Astrocyte (in vitro differentiated cells and primary cell): Measurements from ENCODE around the gene MYO3B. TPM values are rescaled to one million over a fixed set of nuclear protein-coding genes. Genes with fewer than 3 reads are reported as not detected.

Experiments used
- DNase-seq: peaks from one replicate; pipeline ENCODE4 v3.0.0-alpha.2; 2010; ENCODE audit warnings: low read depth
- FAIRE-seq: peaks from 2 replicates; lab custom pipeline; 2011; peaks lifted over from hg19 to GRCh38; lab: Jason Lieb, UNC
- H2AFZ ChIP-seq: 2 replicates; pipeline ENCODE4 v1.6.0; 2012; ENCODE audit warnings: low read depth, low read length, inconsistent platforms
- H3K27ac ChIP-seq: 2 replicates; pipeline ENCODE4 v1.5.1; 2011; ENCODE audit warnings: low read depth, low read length, inconsistent platforms
- H3K27me3 ChIP-seq: 2 replicates; pipeline ENCODE4 v1.6.0; 2011; ENCODE audit warnings: low read length, inconsistent platforms; ENCODE audit not compliant: insufficient read depth
- H3K36me3 ChIP-seq: 2 replicates; pipeline ENCODE4 v1.5.1; 2011; ENCODE audit warnings: low read length, inconsistent platforms; ENCODE audit not compliant: insufficient read depth
- H3K4me1 ChIP-seq: 2 replicates; pipeline ENCODE4 v1.5.1; 2011; ENCODE audit warnings: low read length, inconsistent platforms; ENCODE audit not compliant: insufficient read depth
- H3K4me2 ChIP-seq: 2 replicates; pipeline ENCODE4 v1.6.0; 2012; ENCODE audit warnings: low read length, inconsistent platforms
- H3K4me3 ChIP-seq: 2 replicates; pipeline ENCODE4 v1.5.1; 2011; ENCODE audit warnings: low read depth, mild to moderate bottlenecking, low read length, inconsistent platforms; ENCODE audit not compliant: insufficient read depth
- H3K79me2 ChIP-seq: 2 replicates; pipeline ENCODE4 v1.6.0; 2012; ENCODE audit warnings: mild to moderate bottlenecking, low read length, inconsistent platforms; ENCODE audit not compliant: insufficient read depth
- H3K9ac ChIP-seq: 2 replicates; pipeline ENCODE4 v1.6.0; 2012; ENCODE audit warnings: mild to moderate bottlenecking, low read length, inconsistent platforms
- H3K9me3 ChIP-seq: 2 replicates; pipeline ENCODE4 v1.5.1; 2012; ENCODE audit warnings: low read depth, mild to moderate bottlenecking, low read length, inconsistent platforms; ENCODE audit not compliant: insufficient read depth
- H4K20me1 ChIP-seq: 2 replicates; pipeline ENCODE4 v1.6.0; 2012; ENCODE audit warnings: low read length, inconsistent platforms; ENCODE audit not compliant: insufficient read depth
- H3K27ac Mint-ChIP-seq: one replicate; pipeline ENCODE4 v1.8.0; 2021; ENCODE audit warnings: mild to moderate bottlenecking, mixed read lengths; ENCODE audit not compliant: unreplicated experiment
- H3K27me3 Mint-ChIP-seq: one replicate; pipeline ENCODE4 v1.8.0; 2021; ENCODE audit warnings: low read depth, mixed read lengths; ENCODE audit not compliant: unreplicated experiment
- H3K36me3 Mint-ChIP-seq: one replicate; pipeline ENCODE4 v1.8.0; 2021; ENCODE audit warnings: low read depth, mixed read lengths; ENCODE audit not compliant: unreplicated experiment
- H3K4me1 Mint-ChIP-seq: one replicate; pipeline ENCODE4 v1.8.0; 2021; ENCODE audit warnings: low read depth, mixed read lengths; ENCODE audit not compliant: unreplicated experiment
- H3K4me3 Mint-ChIP-seq: one replicate; pipeline ENCODE4 v1.8.0; 2021; ENCODE audit warnings: mild to moderate bottlenecking, moderate library complexity, mixed read lengths; ENCODE audit not compliant: unreplicated experiment
- H3K9me3 Mint-ChIP-seq: one replicate; pipeline ENCODE4 v1.8.0; 2021; ENCODE audit warnings: mild to moderate bottlenecking, mixed read lengths; ENCODE audit not compliant: unreplicated experiment
- EZH2 ChIP-seq: IDR thresholded peaks from 2 replicates; pipeline ENCODE4 v1.6.1; 2012; ENCODE audit warnings: mild to moderate bottlenecking, low read length, inconsistent platforms; ENCODE audit not compliant: insufficient read depth
- total RNA-seq: library from RNA; stranded (reverse); gene quantifications from 2 replicates; pipeline ENCODE4 v1.2.1, GENCODE V29; 2021
- TF ChIP-seq, protein P1 (sequence below): IDR thresholded peaks from 2 replicates; pipeline ENCODE4 v1.5.1; 2011; ENCODE audit warnings: low read depth, mild to moderate bottlenecking, inconsistent platforms, low read length, moderate library complexity; ENCODE audit not compliant: insufficient read depth

MYO3B gene
- total RNA-seq, 1 donor from 2014 or later: not detected

DNA sequence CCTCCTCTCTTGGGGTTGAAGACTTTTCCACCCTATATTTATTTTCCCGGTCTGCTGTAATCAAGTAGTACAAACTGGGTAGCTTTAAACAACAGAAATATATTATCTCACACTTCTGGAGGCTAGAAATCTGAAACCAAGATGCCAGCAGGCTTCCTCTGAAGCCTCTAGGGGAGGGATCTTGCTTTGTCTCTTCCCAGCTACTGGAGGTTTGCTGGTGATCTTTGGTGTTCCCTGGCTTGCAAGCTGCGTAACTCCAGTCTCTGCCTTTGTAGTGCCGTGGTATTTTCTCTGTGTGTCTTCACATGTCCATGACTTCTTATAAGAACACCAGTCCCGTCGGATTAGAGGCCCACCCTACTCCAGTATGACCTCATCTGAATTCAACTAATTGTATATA lies 44.4 kb downstream of the MYO3B start:
- Histone ChIP-seq H2AFZ (peak overlapping the region; percentile 38), H4K20me1 (no peaks in the 10 kb centered on the region), H3K4me3 (no peak overlapping the region), H3K9me3 (no peaks in the 10 kb centered on the region), H3K4me2 (no peak overlapping the region), H3K27ac (no peak overlapping the region), H3K27me3 (no peaks in the 10 kb centered on the region), H3K79me2 (no peaks in the 10 kb centered on the region), H3K36me3 (no peaks in the 10 kb centered on the region), H3K9ac (no peak overlapping the region), H3K4me1 (no peaks in the 10 kb centered on the region)
- FAIRE-seq (no peak), DNase-seq (no peak)
- peaks cover 1% of the 10 kb centered on the region for H3K27me3 Mint-ChIP-seq
- H3K4me3 Mint-ChIP-seq: no peak overlapping the region
- TF ChIP-seq EZH2: no peak
- TF ChIP-seq, protein P1, sequence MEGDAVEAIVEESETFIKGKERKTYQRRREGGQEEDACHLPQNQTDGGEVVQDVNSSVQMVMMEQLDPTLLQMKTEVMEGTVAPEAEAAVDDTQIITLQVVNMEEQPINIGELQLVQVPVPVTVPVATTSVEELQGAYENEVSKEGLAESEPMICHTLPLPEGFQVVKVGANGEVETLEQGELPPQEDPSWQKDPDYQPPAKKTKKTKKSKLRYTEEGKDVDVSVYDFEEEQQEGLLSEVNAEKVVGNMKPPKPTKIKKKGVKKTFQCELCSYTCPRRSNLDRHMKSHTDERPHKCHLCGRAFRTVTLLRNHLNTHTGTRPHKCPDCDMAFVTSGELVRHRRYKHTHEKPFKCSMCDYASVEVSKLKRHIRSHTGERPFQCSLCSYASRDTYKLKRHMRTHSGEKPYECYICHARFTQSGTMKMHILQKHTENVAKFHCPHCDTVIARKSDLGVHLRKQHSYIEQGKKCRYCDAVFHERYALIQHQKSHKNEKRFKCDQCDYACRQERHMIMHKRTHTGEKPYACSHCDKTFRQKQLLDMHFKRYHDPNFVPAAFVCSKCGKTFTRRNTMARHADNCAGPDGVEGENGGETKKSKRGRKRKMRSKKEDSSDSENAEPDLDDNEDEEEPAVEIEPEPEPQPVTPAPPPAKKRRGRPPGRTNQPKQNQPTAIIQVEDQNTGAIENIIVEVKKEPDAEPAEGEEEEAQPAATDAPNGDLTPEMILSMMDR: no peak
- peak overlapping the region; percentile 92 for H3K27ac Mint-ChIP-seq
- H3K4me1 Mint-ChIP-seq: peaks cover 11% of the 10 kb centered on the region
- no peaks in the 10 kb centered on the region for H3K36me3 Mint-ChIP-seq
- H3K9me3 Mint-ChIP-seq: no peaks in the 10 kb centered on the region

DNA sequence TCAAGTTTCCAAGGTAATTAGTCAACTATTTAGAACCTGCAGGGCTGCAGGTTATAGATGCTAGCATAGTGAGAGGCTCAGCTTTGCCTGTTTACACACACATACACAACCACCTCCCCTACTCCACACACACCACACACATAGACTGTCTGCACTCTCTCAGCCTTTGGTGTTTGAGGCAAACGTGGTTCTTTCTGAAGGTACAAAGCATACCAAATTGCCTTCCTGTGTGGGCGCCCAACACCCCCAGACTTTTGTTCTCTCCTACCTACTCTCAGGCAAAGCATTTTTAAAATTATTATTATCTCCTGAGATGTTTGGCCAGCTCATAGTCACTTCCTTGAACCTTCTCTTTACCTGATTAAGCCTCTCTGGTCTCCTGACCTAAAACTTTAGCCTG lies 44.9 kb downstream of the MYO3B start:
- no peaks in the 10 kb centered on the region for H3K9me3 Mint-ChIP-seq
- Histone ChIP-seq H3K27ac (no peak overlapping the region), H3K79me2 (no peaks in the 10 kb centered on the region), H3K27me3 (no peaks in the 10 kb centered on the region), H3K9me3 (no peaks in the 10 kb centered on the region), H4K20me1 (no peaks in the 10 kb centered on the region), H3K36me3 (no peaks in the 10 kb centered on the region), H3K4me2 (no peak overlapping the region), H3K4me3 (no peak overlapping the region), H3K4me1 (no peaks in the 10 kb centered on the region), H2AFZ (peak overlapping the region; percentile 15), H3K9ac (no peak overlapping the region)
- H3K4me1 Mint-ChIP-seq: peaks cover 13% of the 10 kb centered on the region
- no peak overlapping the region for H3K27ac Mint-ChIP-seq
- DNase-seq (no peak), FAIRE-seq (no peak)
- TF ChIP-seq, protein P1: no peak
- TF ChIP-seq EZH2: no peak
- no peaks in the 10 kb centered on the region for H3K36me3 Mint-ChIP-seq
- peaks cover 1% of the 10 kb centered on the region for H3K27me3 Mint-ChIP-seq
- H3K4me3 Mint-ChIP-seq: no peak overlapping the region

DNA sequence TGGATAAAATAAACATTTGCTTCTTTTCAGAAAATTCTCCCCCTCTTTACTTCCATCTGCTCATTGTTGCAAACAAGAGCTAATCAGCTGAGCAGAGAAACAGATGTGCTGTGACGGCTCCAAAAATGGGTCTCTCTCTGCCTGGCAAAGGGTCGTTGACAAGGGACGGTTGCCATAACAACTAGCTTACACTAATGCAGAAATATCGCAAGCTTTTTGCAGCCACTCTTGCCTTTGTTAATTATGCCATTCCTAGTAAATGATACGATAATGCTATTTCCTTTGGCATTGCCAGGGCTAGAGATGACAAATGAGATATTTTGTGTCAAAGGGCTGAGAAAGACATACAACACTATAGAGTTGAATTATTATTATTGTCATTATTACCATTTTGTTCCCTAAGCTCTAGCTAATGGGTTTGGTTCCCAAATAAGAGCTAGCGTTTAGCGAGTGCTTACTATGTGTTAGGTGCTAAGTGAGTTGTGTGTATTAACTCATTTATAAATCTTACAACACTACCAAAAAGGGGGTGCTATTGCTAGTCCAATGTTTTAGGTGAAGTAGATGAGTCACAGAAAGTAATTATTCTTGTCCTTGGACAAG lies 46.8 kb downstream of the MYO3B start:
- no peaks in the 10 kb centered on the region for H3K4me1 ChIP-seq
- FAIRE-seq (no peak), DNase-seq (no peak)
- H4K20me1 ChIP-seq: no peaks in the 10 kb centered on the region
- Mint-ChIP-seq H3K4me1 (peaks cover 15% of the 10 kb centered on the region), H3K27me3 (peaks cover 4% of the 10 kb centered on the region), H3K27ac (no peak overlapping the region), H3K4me3 (no peak overlapping the region), H3K9me3 (no peaks in the 10 kb centered on the region), H3K36me3 (no peaks in the 10 kb centered on the region)
- no peaks in the 10 kb centered on the region for H3K27me3 ChIP-seq
- no peaks in the 10 kb centered on the region for H3K9me3 ChIP-seq
- no peak overlapping the region for H3K9ac ChIP-seq
- no peak overlapping the region for H3K4me3 ChIP-seq
- TF ChIP-seq EZH2: no peak
- TF ChIP-seq, protein P1: no peak
- no peak overlapping the region for H2AFZ ChIP-seq
- H3K79me2 ChIP-seq: no peaks in the 10 kb centered on the region
- no peaks in the 10 kb centered on the region for H3K36me3 ChIP-seq
- no peak overlapping the region for H3K27ac ChIP-seq
- no peak overlapping the region for H3K4me2 ChIP-seq
